Endodermal cell (in vitro differentiated cells): ENCODE measurements around the gene ADCY4. TPM values are rescaled to one million over a fixed set of nuclear protein-coding genes. Genes with fewer than 3 reads are reported as not detected.

ENCODE experiments used
- DNase-seq: peaks from one replicate; pipeline ENCODE4 v3.0.0-alpha.2; 2017
- H3K27ac ChIP-seq: 2 replicates; pipeline ENCODE4 v1.5.1; 2013; ENCODE audit warnings: mild to moderate bottlenecking, low read depth, low read length, moderate library complexity
- H3K27me3 ChIP-seq: 2 replicates; pipeline ENCODE4 v1.6.1; 2013; ENCODE audit warnings: mild to moderate bottlenecking, low read length, moderate library complexity; ENCODE audit not compliant: insufficient read depth, control insufficient read depth, poor library complexity, severe bottlenecking
- H3K36me3 ChIP-seq: 2 replicates; pipeline ENCODE4 v1.7.0; 2013; ENCODE audit warnings: mild to moderate bottlenecking, low read length, moderate library complexity; ENCODE audit not compliant: control insufficient read depth, insufficient read depth
- H3K4me1 ChIP-seq: one replicate; pipeline ENCODE4 v1.7.0; 2013; ENCODE audit warnings: low read length; ENCODE audit not compliant: control insufficient read depth, insufficient read depth
- H3K4me3 ChIP-seq: 2 replicates; pipeline ENCODE4 v1.5.1; 2013; ENCODE audit warnings: mild to moderate bottlenecking, low read length, moderate library complexity
- H3K9ac ChIP-seq: 2 replicates; pipeline ENCODE4 v1.6.1; 2013; ENCODE audit warnings: mild to moderate bottlenecking, low read length, moderate library complexity; ENCODE audit not compliant: poor library complexity, severe bottlenecking; ENCODE audit errors: extremely low read depth
- H3K9me3 ChIP-seq: 2 replicates; pipeline ENCODE4 v1.6.1; 2013; ENCODE audit warnings: mild to moderate bottlenecking, low read length, moderate library complexity; ENCODE audit not compliant: control insufficient read depth
- H3K27ac Mint-ChIP-seq: 2 replicates; pipeline ENCODE4 v1.8.0; 2020; ENCODE audit warnings: mixed read lengths
- H3K27me3 Mint-ChIP-seq: 2 replicates; pipeline ENCODE4 v1.8.0; 2021; ENCODE audit warnings: mild to moderate bottlenecking, mixed read lengths; ENCODE audit not compliant: insufficient read depth
- H3K36me3 Mint-ChIP-seq: 2 replicates; pipeline ENCODE4 v1.8.0; 2020; ENCODE audit warnings: low read depth, mixed read lengths
- H3K4me1 Mint-ChIP-seq: 2 replicates; pipeline ENCODE4 v1.8.0; 2020; ENCODE audit warnings: mixed read lengths
- H3K4me3 Mint-ChIP-seq: 2 replicates; pipeline ENCODE4 v1.8.0; 2020; ENCODE audit warnings: mild to moderate bottlenecking, moderate library complexity, mixed read lengths
- H3K9me3 Mint-ChIP-seq: 2 replicates; pipeline ENCODE4 v1.8.0; 2020; ENCODE audit warnings: mild to moderate bottlenecking, mixed read lengths
- CTCF ChIP-seq: fragments of 200-600 bp; sonication (generic); conservative IDR thresholded peaks from 2 replicates; pipeline ENCODE4 v1.5.0; 2021; ENCODE audit warnings: antibody characterized with exemption, mild to moderate bottlenecking
- WGBS, 2 experiments: methylation state at CpG; one replicate each; pipeline versions ENCODE4 v1.1.5 to v1.1.7; 2013; ENCODE audit warnings: missing lambda C conversion rate in 2 of 2, mixed read lengths in 1 of 2; ENCODE audit not compliant: insufficient coverage in 1 of 2, insufficient read length in 1 of 2; 5-methylcytosine and 5-hydroxymethylcytosine counted together
- total RNA-seq, 2 donors: library from RNA; stranded (reverse); fragmentation: NEBNext Ultra II Directional in 1 of 2; extraction: Animal tissue kit (Norgen Biotek cat#: 25700) in 1 of 2; gene quantifications; 2 replicates in 1 of 2; 3 replicates in 1 of 2; pipeline ENCODE4 v1.2.1, GENCODE V29; 2021

Gene ADCY4
- total RNA-seq, 2 donors from 2014 or later = not detected

- H3K9me3 ChIP-seq = no peaks in the 10 kb centered on the region
- 3 to 33% methylated on average over 3 to 47 of the region's 52 CpGs for WGBS, 2 experiments
- H3K27ac Mint-ChIP-seq = peak overlapping the region; percentile 1
- no peaks in the 10 kb centered on the region for H3K9me3 Mint-ChIP-seq
- peaks cover 4% of the 10 kb centered on the region for H3K36me3 Mint-ChIP-seq
- peak; percentile 38 for TF ChIP-seq CTCF
- H3K4me3 ChIP-seq = peak overlapping the region; percentile 84
- no peaks in the 10 kb centered on the region for H3K36me3 ChIP-seq
- DNase-seq = peak; percentile 84
- H3K4me3 Mint-ChIP-seq = peak overlapping the region; percentile 69
- no peaks in the 10 kb centered on the region for H3K27me3 ChIP-seq
- H3K27ac ChIP-seq = peak overlapping the region; percentile 74
- peaks cover 7% of the 10 kb centered on the region for H3K4me1 ChIP-seq
- peak overlapping the region; percentile 6 for H3K9ac ChIP-seq
- H3K4me1 Mint-ChIP-seq = peaks cover 8% of the 10 kb centered on the region
- H3K27me3 Mint-ChIP-seq = peaks cover 4% of the 10 kb centered on the region
These were observed 33.8 kb upstream of the ADCY4 start for GRCh38 chr14:24368562-24369252.

GRCh38 chr14:24368212-24368561 is 33.3 kb upstream of the ADCY4 start:
- H3K27ac Mint-ChIP-seq = no peak overlapping the region
- H3K9me3 Mint-ChIP-seq = no peaks in the 10 kb centered on the region
- H3K9ac ChIP-seq = peak overlapping the region; percentile 41
- peaks cover under 1% of the 10 kb centered on the region for H3K27me3 ChIP-seq
- H3K36me3 Mint-ChIP-seq = peaks cover 4% of the 10 kb centered on the region
- no peak for TF ChIP-seq CTCF
- 0% methylated on average over 4 to 12 of the region's 15 CpGs for WGBS, 2 experiments
- peaks cover 9% of the 10 kb centered on the region for H3K27me3 Mint-ChIP-seq
- H3K4me3 Mint-ChIP-seq = peak overlapping the region; percentile 69
- H3K36me3 ChIP-seq = no peaks in the 10 kb centered on the region
- peak overlapping the region; percentile 84 for H3K4me3 ChIP-seq
- peaks cover 7% of the 10 kb centered on the region for H3K4me1 ChIP-seq
- peaks cover 8% of the 10 kb centered on the region for H3K4me1 Mint-ChIP-seq
- H3K27ac ChIP-seq = peak overlapping the region; percentile 74
- H3K9me3 ChIP-seq = no peaks in the 10 kb centered on the region
- peak; percentile 73 for DNase-seq

GRCh38 chr14:24367514-24368211 is 32.8 kb upstream of the ADCY4 start, which contains the start of gene NFATC4:
Gene NFATC4 (plus strand): TSS chr14:24368184. CDS start chr14:24368341, 157 bp downstream.
- H3K9me3 ChIP-seq = no peaks in the 10 kb centered on the region
- DNase-seq = peak; percentile 92
- Mint-ChIP-seq H3K27ac (peak within 1 kb of the TSS; percentile 93), H3K27me3 (peaks cover 15% of the 10 kb centered on the region), H3K36me3 (no peaks in the 10 kb centered on the region), H3K4me3 (peak within 1 kb of the TSS; percentile 69), H3K9me3 (no peaks in the 10 kb centered on the region), H3K4me1 (peaks cover 8% of the 10 kb centered on the region)
- H3K36me3 ChIP-seq = no peaks in the 10 kb centered on the region
- 3 to 7% methylated on average over 2 to 21 of the region's 21 CpGs for WGBS, 2 experiments
- no peak for TF ChIP-seq CTCF
- H3K27me3 ChIP-seq = peaks cover 6% of the 10 kb centered on the region
- H3K9ac ChIP-seq = peak within 1 kb of the TSS; percentile 41
- peaks cover 7% of the 10 kb centered on the region for H3K4me1 ChIP-seq
- peak within 1 kb of the TSS; percentile 84 for H3K4me3 ChIP-seq
- peak within 1 kb of the TSS; percentile 92 for H3K27ac ChIP-seq
